GM20000 (cell line): ENCODE data around the gene GTF2IRD1.

Experiments
- DNase-seq: peaks from one replicate; pipeline ENCODE4 v3.0.0; 2012; ENCODE audit warnings: low spot score
- TF ChIP-seq, protein P1 (sequence below): IDR thresholded peaks from 2 replicates; pipeline ENCODE4 v1.5.1; 2012; ENCODE audit warnings: mild to moderate bottlenecking, control low read depth; ENCODE audit errors: extremely low read depth, missing control alignments

The GTF2IRD1 gene

DNA sequence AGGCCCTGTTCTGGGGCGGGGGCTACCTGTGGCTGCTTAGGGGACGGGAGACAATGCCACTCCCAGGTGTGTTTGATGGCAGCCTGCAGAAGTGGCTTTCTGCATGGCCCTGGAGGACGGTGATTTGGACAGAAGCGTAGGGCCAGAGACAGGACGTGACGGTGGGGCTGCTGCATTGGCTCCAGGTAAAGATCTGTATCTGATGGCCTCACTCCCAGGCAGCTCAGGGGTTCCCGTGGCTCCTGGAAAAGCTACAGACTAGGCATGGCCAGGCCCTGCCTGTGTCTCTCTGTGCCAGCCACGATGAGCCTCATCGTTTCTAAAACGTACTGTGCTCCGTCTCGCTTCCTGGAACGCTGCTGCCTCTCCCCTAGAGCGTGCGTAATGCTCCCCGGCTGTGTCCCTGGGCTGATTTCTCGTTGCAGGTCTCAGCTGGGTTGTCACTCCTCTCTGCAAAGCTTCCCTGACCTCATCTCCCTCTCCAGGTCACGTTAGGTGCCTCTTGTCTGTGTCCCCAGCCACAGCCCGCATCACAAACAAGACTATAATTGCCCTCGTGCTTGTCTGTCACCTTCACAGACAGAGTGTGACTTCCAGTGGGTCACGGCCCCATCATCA, 12.6 kb downstream of the GTF2IRD1 start:
- no peak for DNase-seq

DNA sequence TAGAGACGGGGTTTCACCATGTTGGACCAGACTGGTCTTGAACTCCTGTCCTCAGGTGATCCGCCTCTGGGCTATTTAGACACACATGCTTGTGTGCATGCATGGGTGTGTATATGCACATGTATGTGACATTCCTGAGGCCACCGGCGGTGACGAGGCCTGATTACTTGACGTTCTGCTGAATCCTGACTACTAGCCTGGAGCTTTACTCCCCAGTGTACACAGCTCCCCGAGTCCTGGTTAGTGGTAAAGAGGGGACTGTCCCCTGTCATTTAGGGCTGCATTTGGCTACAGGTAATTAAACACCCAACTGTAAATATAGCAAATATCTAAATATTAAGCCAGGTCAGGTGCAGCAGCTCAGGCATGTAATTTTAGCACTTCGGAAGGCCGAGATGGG, 14.2 kb downstream of the GTF2IRD1 start:
- DNase-seq, result no peak
- TF ChIP-seq, protein P1, sequence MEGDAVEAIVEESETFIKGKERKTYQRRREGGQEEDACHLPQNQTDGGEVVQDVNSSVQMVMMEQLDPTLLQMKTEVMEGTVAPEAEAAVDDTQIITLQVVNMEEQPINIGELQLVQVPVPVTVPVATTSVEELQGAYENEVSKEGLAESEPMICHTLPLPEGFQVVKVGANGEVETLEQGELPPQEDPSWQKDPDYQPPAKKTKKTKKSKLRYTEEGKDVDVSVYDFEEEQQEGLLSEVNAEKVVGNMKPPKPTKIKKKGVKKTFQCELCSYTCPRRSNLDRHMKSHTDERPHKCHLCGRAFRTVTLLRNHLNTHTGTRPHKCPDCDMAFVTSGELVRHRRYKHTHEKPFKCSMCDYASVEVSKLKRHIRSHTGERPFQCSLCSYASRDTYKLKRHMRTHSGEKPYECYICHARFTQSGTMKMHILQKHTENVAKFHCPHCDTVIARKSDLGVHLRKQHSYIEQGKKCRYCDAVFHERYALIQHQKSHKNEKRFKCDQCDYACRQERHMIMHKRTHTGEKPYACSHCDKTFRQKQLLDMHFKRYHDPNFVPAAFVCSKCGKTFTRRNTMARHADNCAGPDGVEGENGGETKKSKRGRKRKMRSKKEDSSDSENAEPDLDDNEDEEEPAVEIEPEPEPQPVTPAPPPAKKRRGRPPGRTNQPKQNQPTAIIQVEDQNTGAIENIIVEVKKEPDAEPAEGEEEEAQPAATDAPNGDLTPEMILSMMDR, result no peak

More for the DNA sequence above, 12.6 kb downstream of the GTF2IRD1 start:
- TF ChIP-seq, protein P1, result no peak

DNA sequence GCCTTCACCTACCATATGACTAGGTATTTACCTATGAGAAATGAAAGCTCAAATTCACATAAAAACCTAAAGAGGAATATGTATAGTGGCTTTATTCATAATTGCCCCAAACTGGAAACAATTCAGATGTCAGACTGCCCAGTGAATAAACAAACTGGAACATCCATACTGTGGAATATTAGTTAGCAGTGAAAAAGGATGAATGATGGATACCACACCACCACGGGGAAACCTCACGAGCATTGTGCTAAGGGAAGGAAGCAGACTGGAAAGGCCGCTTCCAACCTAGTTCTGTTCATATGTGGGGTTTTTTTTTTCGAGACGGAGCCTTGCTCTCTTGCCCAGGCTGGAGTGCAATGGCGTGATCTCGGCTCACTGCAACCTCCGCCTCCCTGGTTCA, 16.8 kb downstream of the GTF2IRD1 start:
- no peak for DNase-seq
- TF ChIP-seq, protein P1, result no peak

GRCh38 chr7:74473116-74473515, 19.4 kb downstream of the GTF2IRD1 start:
- no peak for DNase-seq

GRCh38 chr7:74474271-74474865, 20.7 kb downstream of the GTF2IRD1 start:
- no peak for DNase-seq
- TF ChIP-seq, protein P1, result no peak

More at GRCh38 chr7:74473116-74473515, 19.4 kb downstream of the GTF2IRD1 start:
- TF ChIP-seq, protein P1, result no peak

DNA sequence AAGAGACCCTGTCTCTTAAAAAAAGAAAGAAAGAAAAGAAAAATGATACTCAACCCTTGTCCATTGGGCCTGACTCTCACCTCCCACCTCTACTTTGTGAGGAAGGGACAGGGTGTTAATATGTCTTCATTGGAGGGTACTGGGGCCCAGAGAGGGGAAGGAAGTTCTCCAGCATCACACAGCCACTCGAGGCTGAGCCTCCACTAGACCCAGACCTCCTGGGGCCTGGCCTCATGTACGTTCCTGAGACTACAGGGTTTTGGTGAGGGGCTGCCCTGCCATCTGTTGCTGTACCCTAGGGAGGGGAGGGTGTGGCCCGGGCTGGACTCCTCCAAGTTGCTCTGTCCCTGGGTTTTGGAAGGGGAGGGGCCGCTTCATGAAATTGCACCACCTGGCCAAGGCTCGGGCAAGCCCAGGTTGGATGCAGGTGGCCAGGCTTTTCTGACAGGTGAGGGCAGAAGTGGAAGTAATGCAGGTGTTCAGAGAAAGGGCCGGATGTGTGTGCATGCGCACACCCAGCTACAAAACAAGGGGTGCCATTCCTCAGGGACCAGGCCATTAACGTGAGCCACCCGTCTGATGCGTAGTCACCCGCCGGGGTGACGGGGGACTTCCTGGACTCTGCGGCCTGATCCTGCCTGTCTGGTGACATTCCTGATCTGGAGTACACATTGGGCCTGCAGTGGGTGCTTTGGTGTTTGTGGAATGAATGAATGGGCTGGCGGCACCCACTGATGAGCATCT, 21.7 kb downstream of the GTF2IRD1 start:
- DNase-seq, result no peak
- TF ChIP-seq, protein P1, result no peak

DNA sequence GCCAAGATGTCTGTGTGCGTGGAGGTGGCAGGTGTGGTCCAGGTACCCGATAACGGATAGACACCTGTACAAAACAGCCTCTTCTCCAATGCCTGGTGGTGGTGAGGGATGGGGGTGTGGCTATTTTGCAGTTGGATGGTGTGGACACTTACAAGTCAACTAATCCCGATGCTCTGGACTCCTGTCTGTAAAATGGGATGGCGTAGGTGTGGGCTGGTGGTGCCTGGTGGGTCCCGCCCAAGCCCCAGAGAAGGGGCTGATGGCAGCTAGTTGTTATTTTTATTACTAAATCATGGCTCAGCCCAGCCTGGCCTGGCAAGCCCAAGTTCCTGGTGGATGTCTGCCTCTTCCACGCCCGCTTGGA, 22.3 kb downstream of the GTF2IRD1 start:
- TF ChIP-seq, protein P1, result no peak
- no peak for DNase-seq
